Mesothelial cell of epicardium (in vitro differentiated cells): ENCODE measurements around the gene FRG1. TPM values are rescaled to one million over a fixed set of nuclear protein-coding genes. Genes with fewer than 3 reads are reported as not detected.
"Not testable (repeated sequence)": the region's sequence is repeated elsewhere in the genome, so short reads cannot be mapped to it uniquely, and the experiment has no call there.

Experiments used
- DNase-seq, 2 experiments: peaks; one replicate each; pipeline ENCODE4 v3.0.0; 2021; ENCODE audit warnings: low spot score in 2 of 2; ENCODE audit not compliant: unreplicated experiment in 2 of 2
- H3K27ac Mint-ChIP-seq: 2 replicates; pipeline ENCODE4 v1.8.0; 2021; ENCODE audit warnings: mixed read lengths
- H3K27me3 Mint-ChIP-seq: 2 replicates; pipeline ENCODE4 v1.8.0; 2021; ENCODE audit warnings: low read depth, mixed read lengths
- H3K36me3 Mint-ChIP-seq: 2 replicates; pipeline ENCODE4 v1.8.0; 2021; ENCODE audit warnings: mixed read lengths
- H3K4me1 Mint-ChIP-seq: 2 replicates; pipeline ENCODE4 v1.8.0; 2021; ENCODE audit warnings: mixed read lengths
- H3K4me3 Mint-ChIP-seq: 2 replicates; pipeline ENCODE4 v1.8.0; 2021; ENCODE audit warnings: mild to moderate bottlenecking, moderate library complexity, mixed read lengths
- H3K9me3 Mint-ChIP-seq: 2 replicates; pipeline ENCODE4 v1.8.0; 2021; ENCODE audit warnings: mixed read lengths
- total RNA-seq: library from RNA; stranded (reverse); gene quantifications from 3 replicates; pipeline ENCODE4 v1.2.1, GENCODE V29; 2021
- TF ChIP-seq, protein P1 (sequence below): fragments of 200-600 bp; sonication (generic); IDR thresholded peaks from one replicate; pipeline ENCODE4 v1.5.0; 2021; ENCODE audit warnings: antibody characterized with exemption; ENCODE audit not compliant: unreplicated experiment

Gene FRG1
- total RNA-seq, 1 donor from 2014 or later: 30.5 TPM

DNA sequence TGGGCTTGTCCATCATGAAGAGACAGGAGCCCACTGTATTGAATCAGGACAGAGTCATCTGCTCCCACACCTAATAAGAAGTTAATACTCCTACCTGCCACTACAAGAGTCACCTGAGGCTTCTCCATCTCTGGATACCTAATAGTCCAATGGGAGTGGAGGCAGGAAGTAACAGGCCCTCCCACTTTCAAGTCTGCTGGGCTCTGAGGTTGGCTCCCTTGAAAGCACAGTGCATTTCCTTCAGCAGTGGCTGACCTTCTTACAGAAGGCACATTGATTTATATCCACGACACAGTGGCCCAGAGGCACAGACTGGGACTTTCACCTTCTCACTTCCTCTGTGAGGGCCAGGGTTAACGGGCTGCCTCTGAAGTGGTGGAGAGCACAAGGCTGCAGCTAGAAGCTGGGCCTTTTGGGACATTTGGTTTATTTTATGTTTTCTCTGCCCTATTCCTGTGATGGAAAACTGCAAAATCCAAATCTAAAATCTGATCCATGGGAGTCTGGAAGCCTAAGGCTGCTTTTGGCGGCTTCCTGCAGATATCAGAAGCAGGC lies 48.3 kb downstream of the FRG1 start:
- peaks cover 51% of the 10 kb centered on the region for H3K9me3 Mint-ChIP-seq
- H3K27me3 Mint-ChIP-seq: no peaks in the 10 kb centered on the region

DNA sequence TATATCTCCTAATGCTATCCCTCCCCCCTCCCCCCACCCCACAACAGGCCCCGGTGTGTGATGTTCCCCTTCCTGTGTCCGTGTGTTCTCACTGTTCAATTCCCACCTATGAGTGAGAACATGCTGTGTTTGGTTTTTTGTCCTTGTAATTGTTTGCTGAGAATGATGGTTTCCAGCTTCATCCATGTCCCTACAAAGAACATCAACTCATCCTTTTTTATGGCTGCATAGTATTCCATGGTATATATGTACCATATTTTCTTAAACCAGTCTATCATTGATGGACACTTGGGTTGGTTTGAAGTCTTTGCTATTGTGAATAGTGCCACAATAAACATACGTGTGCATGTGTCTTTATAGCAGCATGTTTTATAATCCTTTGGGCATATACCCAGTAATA lies 49.3 kb downstream of the FRG1 start:
- H3K27me3 Mint-ChIP-seq, H3K4me1 Mint-ChIP-seq, DNase-seq, H3K36me3 Mint-ChIP-seq, H3K4me3 Mint-ChIP-seq, H3K27ac Mint-ChIP-seq: not testable (repeated sequence)
- H3K9me3 Mint-ChIP-seq: peaks cover 56% of the 10 kb centered on the region

More for the DNA sequence above, 48.3 kb downstream of the FRG1 start:
- Mint-ChIP-seq H3K27ac (no peak overlapping the region), H3K4me3 (no peak overlapping the region), H3K36me3 (peaks cover 3% of the 10 kb centered on the region), H3K4me1 (no peaks in the 10 kb centered on the region)
- TF ChIP-seq, protein P1, sequence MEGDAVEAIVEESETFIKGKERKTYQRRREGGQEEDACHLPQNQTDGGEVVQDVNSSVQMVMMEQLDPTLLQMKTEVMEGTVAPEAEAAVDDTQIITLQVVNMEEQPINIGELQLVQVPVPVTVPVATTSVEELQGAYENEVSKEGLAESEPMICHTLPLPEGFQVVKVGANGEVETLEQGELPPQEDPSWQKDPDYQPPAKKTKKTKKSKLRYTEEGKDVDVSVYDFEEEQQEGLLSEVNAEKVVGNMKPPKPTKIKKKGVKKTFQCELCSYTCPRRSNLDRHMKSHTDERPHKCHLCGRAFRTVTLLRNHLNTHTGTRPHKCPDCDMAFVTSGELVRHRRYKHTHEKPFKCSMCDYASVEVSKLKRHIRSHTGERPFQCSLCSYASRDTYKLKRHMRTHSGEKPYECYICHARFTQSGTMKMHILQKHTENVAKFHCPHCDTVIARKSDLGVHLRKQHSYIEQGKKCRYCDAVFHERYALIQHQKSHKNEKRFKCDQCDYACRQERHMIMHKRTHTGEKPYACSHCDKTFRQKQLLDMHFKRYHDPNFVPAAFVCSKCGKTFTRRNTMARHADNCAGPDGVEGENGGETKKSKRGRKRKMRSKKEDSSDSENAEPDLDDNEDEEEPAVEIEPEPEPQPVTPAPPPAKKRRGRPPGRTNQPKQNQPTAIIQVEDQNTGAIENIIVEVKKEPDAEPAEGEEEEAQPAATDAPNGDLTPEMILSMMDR: no peak
- no peak for DNase-seq

Other genes with a start within 250 kb of the FRG1 start
- not detected in 3 replicates for gene FRG2, start 86.4 kb downstream of the FRG1 start, total RNA-seq
- gene DBET, start 123.6 kb downstream of the FRG1 start, total RNA-seq: not detected in 3 replicates
- gene DUX4, start 232.9 kb downstream of the FRG1 start, total RNA-seq: not detected in 3 replicates